ENCODE data around the gene C3orf18. TPM values are rescaled to one million over a fixed set of nuclear protein-coding genes. Genes with fewer than 3 reads are reported as not detected.

The C3orf18 gene
- total and polyA plus RNA-seq, 7 donors: 7.3 to 30.1 (median 17.0) TPM

GRCh38 chr3:50537421-50538129, 30.0 kb downstream of the C3orf18 start:
- H3K4me1 ChIP-seq: no peaks in the 10 kb centered on the region
- H3K36me3 ChIP-seq (ENCODE audit: insufficient read depth in 1 of 2, low read depth in 1 of 2): no peaks in the 10 kb centered on the region
- intact Hi-C loops (cut with DNase I): loop anchor here in 1 of 2 donors (5.0 kb wide), 1 partner anchor 170 kb away; no protein-coding TSS in a partner anchor
- no peak overlapping the region for H3K27ac ChIP-seq
- ATAC-seq: no peak
- TF ChIP-seq CTCF (IDR thresholded peaks at IDR 0.05): no peak
- DNase-seq: no peak
- H3K4me3 ChIP-seq: no peak overlapping the region
- H3K27me3 ChIP-seq (ENCODE audit: insufficient read depth in 3 of 3, low read length in 2 of 3): no peaks in the 10 kb centered on the region
- 72 to 77% (median 76%) methylated on average over 4 of the region's 4 CpGs for WGBS, 3 donors
- no peaks in the 10 kb centered on the region for H3K9me3 ChIP-seq

- H3K36me3 ChIP-seq (ENCODE audit: insufficient read depth in 1 of 2, low read depth in 1 of 2): no peaks in the 10 kb centered on the region
- no peaks in the 10 kb centered on the region for H3K27me3 ChIP-seq (ENCODE audit: insufficient read depth in 3 of 3, low read length in 2 of 3)
- ATAC-seq (no peak), DNase-seq (no peak)
- no peak for TF ChIP-seq CTCF (IDR thresholded peaks at IDR 0.05)
- H3K9me3 ChIP-seq: no peaks in the 10 kb centered on the region
- intact Hi-C loops (cut with DNase I): loop anchor here in 1 of 2 donors (5.0 kb wide), 1 partner anchor 169 kb away; no protein-coding TSS in a partner anchor
- 70 to 80% (median 77%) methylated on average over 4 to 5 of the region's 5 CpGs for WGBS, 3 donors
- H3K27ac ChIP-seq: no peak overlapping the region
- H3K4me1 ChIP-seq: no peaks in the 10 kb centered on the region
- H3K4me3 ChIP-seq: no peak overlapping the region
Measured at GRCh38 chr3:50536471-50537180, 30.9 kb downstream of the C3orf18 start.

GRCh38 chr3:50534681-50535330, 32.7 kb downstream of the C3orf18 start:
- H3K9me3 ChIP-seq: no peaks in the 10 kb centered on the region
- H3K36me3 ChIP-seq (ENCODE audit: insufficient read depth in 1 of 2, low read depth in 1 of 2): no peaks in the 10 kb centered on the region
- no peak for TF ChIP-seq CTCF (IDR thresholded peaks at IDR 0.05)
- no peak overlapping the region for H3K4me3 ChIP-seq
- peaks cover 0 to 3% (median 2%) of the 10 kb centered on the region in 3 donors for H3K27me3 ChIP-seq (ENCODE audit: insufficient read depth in 3 of 3, low read length in 2 of 3)
- H3K4me1 ChIP-seq: no peaks in the 10 kb centered on the region
- DNase-seq (no peak), ATAC-seq (no peak)
- H3K27ac ChIP-seq: no peak overlapping the region
- 59 to 66% (median 63%) methylated on average over 9 of the region's 9 CpGs for WGBS, 3 donors
- intact Hi-C loops (cut with DNase I): loop anchor here in 1 of 2 donors (5.0 kb wide), 1 partner anchor 168 kb away; no protein-coding TSS in a partner anchor

- DNase-seq (no peak), ATAC-seq (no peak)
- Histone ChIP-seq H3K4me1 (no peaks in the 10 kb centered on the region), H3K36me3 (ENCODE audit: insufficient read depth in 1 of 2, low read depth in 1 of 2) (no peaks in the 10 kb centered on the region), H3K9me3 (no peaks in the 10 kb centered on the region), H3K27me3 (ENCODE audit: insufficient read depth in 3 of 3, low read length in 2 of 3) (peaks cover 0 to 3% (median 3%) of the 10 kb centered on the region in 3 donors), H3K27ac (no peak overlapping the region), H3K4me3 (no peak overlapping the region)
- no peak for TF ChIP-seq CTCF (IDR thresholded peaks at IDR 0.05)
- intact Hi-C loops (cut with DNase I): no loop called here
- 62 to 67% (median 62%) methylated on average over 8 to 9 of the region's 9 CpGs for WGBS, 3 donors
Measured at GRCh38 chr3:50533807-50534461, 33.6 kb downstream of the C3orf18 start.

All from psoas muscle (tissue), 8 donors.